Endometrial microvascular endothelial cells (primary cell): ENCODE data around the gene NXPH2. TPM values are rescaled to one million over a fixed set of nuclear protein-coding genes. Genes with fewer than 3 reads are reported as not detected.
"Not testable (repeated sequence)": the region's sequence is repeated elsewhere in the genome, so short reads cannot be mapped to it uniquely, and the experiment has no call there.

ENCODE experiments used
- in situ Hi-C: cut with HindIII; loops from 2 replicates; pipeline ENCODE4 v1.10.0; 2017; ENCODE audit warnings: low sequenced_read_pairs, low pct_unique_long_range_greater_than_20kb; ENCODE audit errors: inconsistent ontology term
- total RNA-seq: library from RNA; depleted of rRNA; stranded (reverse); fragments of >200 nt; gene quantifications from one replicate; pipeline ENCODE4 v1.2.3, GENCODE V29; 2015; ENCODE audit errors: inconsistent ontology term

NXPH2 gene
- total RNA-seq, 1 donor from 2014 or later = not detected

- in situ Hi-C loops = no loop called here
Measured at GRCh38 chr2:138658187-138658894, 121.8 kb downstream of the NXPH2 start.

- in situ Hi-C loops = no loop called here
Measured at GRCh38 chr2:138654146-138654545, 126.0 kb downstream of the NXPH2 start.

GRCh38 chr2:138652378-138652777 lies 127.8 kb downstream of the NXPH2 start:
- in situ Hi-C loops = no loop called here

GRCh38 chr2:138649571-138649970 lies 130.6 kb downstream of the NXPH2 start:
- in situ Hi-C loops = no loop called here

- in situ Hi-C loops = no loop called here
Measured at GRCh38 chr2:138648606-138649005, 131.6 kb downstream of the NXPH2 start.

GRCh38 chr2:138644776-138645175 lies 135.4 kb downstream of the NXPH2 start:
- in situ Hi-C loops = not testable (repeated sequence)

GRCh38 chr2:138640921-138641676 lies 139.1 kb downstream of the NXPH2 start:
- in situ Hi-C loops = no loop called here

GRCh38 chr2:138637686-138638085 lies 142.5 kb downstream of the NXPH2 start:
- in situ Hi-C loops = no loop called here

- in situ Hi-C loops = no loop called here
Measured at GRCh38 chr2:138637061-138637460, 143.1 kb downstream of the NXPH2 start.

GRCh38 chr2:138633049-138633448 lies 147.1 kb downstream of the NXPH2 start:
- in situ Hi-C loops = no loop called here

- in situ Hi-C loops = no loop called here
Measured at GRCh38 chr2:138632066-138632620, 148.0 kb downstream of the NXPH2 start.

- in situ Hi-C loops = no loop called here
Measured at GRCh38 chr2:138630164-138630563, 150.0 kb downstream of the NXPH2 start.

- in situ Hi-C loops = no loop called here
Measured at GRCh38 chr2:138626148-138626547, 154.0 kb downstream of the NXPH2 start.

GRCh38 chr2:138622613-138623012 lies 157.6 kb downstream of the NXPH2 start:
- in situ Hi-C loops = no loop called here

GRCh38 chr2:138621139-138621538 lies 159.1 kb downstream of the NXPH2 start:
- in situ Hi-C loops = no loop called here

- in situ Hi-C loops = no loop called here
Measured at GRCh38 chr2:138620431-138620830, 159.8 kb downstream of the NXPH2 start.
